PC-9 (cell line): ENCODE measurements around the gene DOCK1. TPM values are rescaled to one million over a fixed set of nuclear protein-coding genes. Genes with fewer than 3 reads are reported as not detected.

ENCODE experiments used
- BruUV-seq: library from RNA; stranded (reverse); fragments of 400-500 nt; replicated peaks from 2 replicates; lab custom pipeline; 2021; lab: Mats Ljungman, UMichigan
- CTCF ChIA-PET: fragments of 300-600 bp; sonication (Branson Sonifier 250); formaldehyde crosslinking; loops from one replicate; lab custom pipeline; 2022; ENCODE audit warnings: antibody characterized with exemption; lab: Charles Lee
- POLR2A ChIA-PET: fragments of 300-600 bp; sonication (Branson Sonifier 250); formaldehyde crosslinking; loops from one replicate; lab custom pipeline; 2022; ENCODE audit warnings: antibody characterized with exemption; ENCODE audit not compliant: unreplicated experiment; lab: Charles Lee
- DNase-seq, 2 experiments: peaks; one replicate each; pipeline versions ENCODE4 v3.0.0 to v3.0.0-alpha.2; 2015 to 2022; ENCODE audit warnings: mixed read lengths in 1 of 2
- H2AFZ ChIP-seq: fragments of 200-600 bp; sonication (generic); 2 replicates; pipeline ENCODE4 v1.8.1; 2017; ENCODE audit warnings: antibody characterized with exemption
- H3F3A ChIP-seq: fragments of 200-600 bp; sonication (generic); 2 replicates; pipeline ENCODE4 v1.8.1; 2017; ENCODE audit warnings: antibody characterized with exemption, mild to moderate bottlenecking, low read depth; ENCODE audit not compliant: insufficient read depth
- H3K27ac ChIP-seq: fragments of 200-600 bp; sonication (generic); 2 replicates; pipeline ENCODE4 v1.6.1; 2016; ENCODE audit warnings: mixed run types
- H3K27me3 ChIP-seq: fragments of 200-600 bp; sonication (generic); 2 replicates; pipeline ENCODE4 v1.6.1; 2016; ENCODE audit warnings: low read depth, mixed run types; ENCODE audit not compliant: insufficient read depth
- H3K36me3 ChIP-seq: fragments of 200-600 bp; sonication (generic); 2 replicates; pipeline ENCODE4 v1.6.1; 2016; ENCODE audit warnings: low read depth, mixed run types
- H3K4me1 ChIP-seq: fragments of 200-600 bp; sonication (generic); replicated peaks from 2 replicates; pipeline ENCODE4 v1.6.1; 2016; ENCODE audit warnings: mixed run types; ENCODE audit not compliant: insufficient read depth
- H3K4me2 ChIP-seq: fragments of 200-600 bp; sonication (generic); 2 replicates; pipeline ENCODE4 v1.6.1; 2017; ENCODE audit warnings: mixed run types
- H3K4me3 ChIP-seq: fragments of 200-600 bp; sonication (generic); 2 replicates; pipeline ENCODE4 v1.6.1; 2016; ENCODE audit warnings: mixed run types
- H3K79me2 ChIP-seq: fragments of 200-600 bp; sonication (generic); 2 replicates; pipeline ENCODE4 v1.6.1; 2017; ENCODE audit warnings: low read depth, mixed run types
- H3K9me2 ChIP-seq: fragments of 200-600 bp; sonication (generic); 2 replicates; pipeline ENCODE4 v1.8.1; 2017; ENCODE audit warnings: mild to moderate bottlenecking; ENCODE audit not compliant: insufficient read depth
- H3K9me3 ChIP-seq: fragments of 200-600 bp; sonication (generic); 2 replicates; pipeline ENCODE4 v1.8.1; 2016; ENCODE audit warnings: low read depth; ENCODE audit not compliant: insufficient read depth
- H4K20me1 ChIP-seq: fragments of 200-600 bp; sonication (generic); 2 replicates; pipeline ENCODE4 v1.8.1; 2017; ENCODE audit not compliant: insufficient read depth
- EZH2 ChIP-seq: fragments of 200-600 bp; sonication (generic); IDR thresholded peaks from 2 replicates; pipeline ENCODE4 v1.8.0; 2017; ENCODE audit warnings: antibody characterized with exemption, low read depth
- intact Hi-C: fragments of 100-400 bp; cut with micrococcal nuclease; formaldehyde crosslinking; loops from one replicate; pipeline ENCODE4 v1.10.0; 2022; ENCODE audit not compliant: unreplicated experiment
- total RNA-seq: library from RNA; stranded (reverse); gene quantifications from 2 replicates; pipeline ENCODE4 v1.2.3, GENCODE V29; 2021
- TF ChIP-seq, protein P1 (sequence below): fragments of 200-600 bp; sonication (generic); conservative IDR thresholded peaks from 2 replicates; pipeline ENCODE4 v1.6.1; 2017; ENCODE audit warnings: mixed run types, antibody characterized with exemption, mild to moderate bottlenecking, moderate library complexity

DOCK1 gene
- total RNA-seq, 1 experiment from 2014 or later, result 24.8 TPM

DNA sequence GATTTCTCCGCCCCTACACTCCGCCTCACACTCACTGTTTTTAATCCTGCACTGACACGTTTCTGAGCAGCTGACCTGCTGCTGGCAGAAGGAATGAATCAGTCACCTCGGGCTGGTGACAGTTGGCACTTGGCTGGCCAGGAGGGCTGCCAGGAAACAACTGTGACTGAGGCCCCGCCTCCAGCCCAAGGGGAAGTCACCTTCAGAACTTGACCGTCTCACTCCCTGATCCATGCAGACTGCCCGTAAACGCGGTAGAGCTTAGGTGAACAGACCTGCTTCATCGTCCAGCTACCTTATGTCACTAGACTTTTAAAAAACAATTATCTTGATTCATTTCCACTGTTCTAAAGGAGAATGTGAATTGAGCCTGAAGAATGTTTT, 107.5 kb downstream of the DOCK1 start:
- no peaks in the 10 kb centered on the region for H3K27me3 ChIP-seq
- peak overlapping the region; percentile 77 for H3K4me2 ChIP-seq
- peak overlapping the region; percentile 46; the same call in 1 of the 2 replicates for H3K4me3 ChIP-seq
- TF ChIP-seq, protein P1, sequence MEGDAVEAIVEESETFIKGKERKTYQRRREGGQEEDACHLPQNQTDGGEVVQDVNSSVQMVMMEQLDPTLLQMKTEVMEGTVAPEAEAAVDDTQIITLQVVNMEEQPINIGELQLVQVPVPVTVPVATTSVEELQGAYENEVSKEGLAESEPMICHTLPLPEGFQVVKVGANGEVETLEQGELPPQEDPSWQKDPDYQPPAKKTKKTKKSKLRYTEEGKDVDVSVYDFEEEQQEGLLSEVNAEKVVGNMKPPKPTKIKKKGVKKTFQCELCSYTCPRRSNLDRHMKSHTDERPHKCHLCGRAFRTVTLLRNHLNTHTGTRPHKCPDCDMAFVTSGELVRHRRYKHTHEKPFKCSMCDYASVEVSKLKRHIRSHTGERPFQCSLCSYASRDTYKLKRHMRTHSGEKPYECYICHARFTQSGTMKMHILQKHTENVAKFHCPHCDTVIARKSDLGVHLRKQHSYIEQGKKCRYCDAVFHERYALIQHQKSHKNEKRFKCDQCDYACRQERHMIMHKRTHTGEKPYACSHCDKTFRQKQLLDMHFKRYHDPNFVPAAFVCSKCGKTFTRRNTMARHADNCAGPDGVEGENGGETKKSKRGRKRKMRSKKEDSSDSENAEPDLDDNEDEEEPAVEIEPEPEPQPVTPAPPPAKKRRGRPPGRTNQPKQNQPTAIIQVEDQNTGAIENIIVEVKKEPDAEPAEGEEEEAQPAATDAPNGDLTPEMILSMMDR, result no peak
- no peak for TF ChIP-seq EZH2
- BruUV-seq, result no TSS peak
- ChIA-PET POLR2A (no interaction called here), CTCF (no interaction called here)
- peak; percentile 83 to 90 for DNase-seq
- peak overlapping the region; percentile 91 for H3K27ac ChIP-seq
- no peak overlapping the region for H2AFZ ChIP-seq
- intact Hi-C loops, result loop anchor here (2.0 to 5.0 kb wide), 2 partner anchors 110 to 135 kb away; no protein-coding TSS in a partner anchor
- no peaks in the 10 kb centered on the region for H3K9me3 ChIP-seq
- H3F3A ChIP-seq, result peaks cover 23% of the 10 kb centered on the region
- H4K20me1 ChIP-seq, result no peaks in the 10 kb centered on the region
- H3K9me2 ChIP-seq, result no peaks in the 10 kb centered on the region
- no peaks in the 10 kb centered on the region for H3K36me3 ChIP-seq
- H3K4me1 ChIP-seq, result peaks cover 31% of the 10 kb centered on the region
- no peaks in the 10 kb centered on the region for H3K79me2 ChIP-seq

DNA sequence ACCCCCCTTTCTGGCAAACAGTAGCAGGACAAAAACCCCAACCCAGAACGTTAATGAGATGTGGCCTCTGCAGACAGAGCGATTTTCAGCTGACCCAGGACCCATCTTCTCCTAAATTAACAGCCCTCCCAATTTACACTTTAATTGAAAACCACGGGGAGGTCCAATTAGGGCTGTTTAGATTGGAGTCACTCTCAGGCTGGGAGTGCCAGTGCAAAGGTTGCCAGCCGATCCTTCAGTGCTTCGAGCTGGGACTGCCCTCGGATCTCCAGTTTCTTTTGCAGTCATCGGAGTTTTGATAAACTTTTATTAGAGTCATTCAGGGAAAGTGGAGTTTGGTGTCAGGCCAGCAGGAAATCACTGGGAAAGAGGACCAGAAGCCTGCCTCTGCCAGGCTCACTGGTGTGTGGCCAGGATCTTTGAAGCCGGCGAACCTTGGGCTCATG, 108.0 kb downstream of the DOCK1 start:
- Histone ChIP-seq H4K20me1 (no peaks in the 10 kb centered on the region), H3K9me2 (no peaks in the 10 kb centered on the region), H3K27me3 (no peaks in the 10 kb centered on the region), H3F3A (peaks cover 23% of the 10 kb centered on the region), H3K9me3 (no peaks in the 10 kb centered on the region), H3K4me2 (peak overlapping the region; percentile 77), H3K4me1 (peaks cover 31% of the 10 kb centered on the region), H3K4me3 (peak overlapping the region; percentile 46; the same call in 1 of the 2 replicates), H2AFZ (no peak overlapping the region), H3K36me3 (no peaks in the 10 kb centered on the region), H3K79me2 (no peaks in the 10 kb centered on the region), H3K27ac (peak overlapping the region; percentile 91)
- intact Hi-C loops, result loop anchor here (2.0 to 5.0 kb wide), 2 partner anchors 110 to 134 kb away; no protein-coding TSS in a partner anchor
- TF ChIP-seq EZH2, result no peak
- TF ChIP-seq, protein P1, result no peak
- DNase-seq, result peak in 1 of 2 experiments; percentile 1
- no TSS peak for BruUV-seq
- POLR2A ChIA-PET, result no interaction called here
- CTCF ChIA-PET, result no interaction called here

DNA sequence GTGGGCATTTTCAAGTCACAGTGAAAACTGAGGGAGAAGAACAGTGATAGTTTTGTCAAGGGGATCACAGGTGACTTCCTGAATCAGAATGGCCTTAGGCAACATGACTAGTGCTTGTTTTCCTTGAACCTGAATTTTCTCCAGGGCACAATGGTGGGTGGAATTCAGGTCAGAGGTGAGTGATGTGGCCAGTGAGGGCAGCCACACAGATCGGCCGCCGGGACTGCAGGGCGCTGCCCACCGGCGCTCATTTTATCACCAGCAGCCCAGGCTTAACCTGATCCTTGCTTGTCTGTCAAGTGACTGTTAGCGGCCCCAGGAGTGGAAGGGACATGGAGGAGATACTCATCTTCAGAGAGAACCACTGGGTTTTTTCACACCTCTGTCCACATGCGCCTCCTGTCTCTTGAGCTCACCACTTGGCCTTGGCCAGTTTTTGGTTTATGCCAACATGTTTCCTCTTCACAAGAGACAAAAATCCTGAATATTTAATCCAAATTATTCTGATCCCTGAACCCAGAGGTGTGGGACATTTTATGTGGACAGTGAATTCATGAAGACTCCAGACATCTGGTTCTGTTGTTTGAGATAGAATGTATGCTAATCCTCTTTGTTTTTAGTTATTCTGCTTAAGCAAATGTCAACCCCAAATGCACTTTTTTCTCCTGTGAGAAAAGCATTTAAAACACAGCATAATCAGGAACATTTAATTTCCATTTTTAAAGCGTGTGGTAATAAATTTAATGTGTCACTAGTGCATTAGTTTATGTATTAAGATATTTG, 108.7 kb downstream of the DOCK1 start:
- Histone ChIP-seq H3K27me3 (no peaks in the 10 kb centered on the region), H3K36me3 (no peaks in the 10 kb centered on the region), H3K4me2 (peak overlapping the region; percentile 77), H3K27ac (peak overlapping the region; percentile 91), H3K4me1 (peaks cover 31% of the 10 kb centered on the region), H4K20me1 (no peaks in the 10 kb centered on the region), H2AFZ (no peak overlapping the region), H3K9me2 (no peaks in the 10 kb centered on the region), H3K79me2 (no peaks in the 10 kb centered on the region), H3F3A (peaks cover 23% of the 10 kb centered on the region), H3K4me3 (peak overlapping the region; percentile 46; the same call in 1 of the 2 replicates), H3K9me3 (no peaks in the 10 kb centered on the region)
- ChIA-PET CTCF (no interaction called here), POLR2A (no interaction called here)
- intact Hi-C loops, result loop anchor here (2.0 to 5.0 kb wide), 2 partner anchors 111 to 133 kb away; no protein-coding TSS in a partner anchor
- DNase-seq, result peak; percentile 73 to 92
- BruUV-seq, result no TSS peak
- TF ChIP-seq, protein P1, result no peak
- TF ChIP-seq EZH2, result no peak
